HS-27A (cell line): ENCODE data around the gene PLEKHG5.
"Not testable (repeated sequence)": the region's sequence is repeated elsewhere in the genome, so short reads cannot be mapped to it uniquely, and the experiment has no call there.

Experiments used
- DNase-seq: peaks from one replicate; pipeline ENCODE4 v3.0.0-alpha.2; 2012; ENCODE audit warnings: low read depth, missing footprints

The PLEKHG5 gene

DNA sequence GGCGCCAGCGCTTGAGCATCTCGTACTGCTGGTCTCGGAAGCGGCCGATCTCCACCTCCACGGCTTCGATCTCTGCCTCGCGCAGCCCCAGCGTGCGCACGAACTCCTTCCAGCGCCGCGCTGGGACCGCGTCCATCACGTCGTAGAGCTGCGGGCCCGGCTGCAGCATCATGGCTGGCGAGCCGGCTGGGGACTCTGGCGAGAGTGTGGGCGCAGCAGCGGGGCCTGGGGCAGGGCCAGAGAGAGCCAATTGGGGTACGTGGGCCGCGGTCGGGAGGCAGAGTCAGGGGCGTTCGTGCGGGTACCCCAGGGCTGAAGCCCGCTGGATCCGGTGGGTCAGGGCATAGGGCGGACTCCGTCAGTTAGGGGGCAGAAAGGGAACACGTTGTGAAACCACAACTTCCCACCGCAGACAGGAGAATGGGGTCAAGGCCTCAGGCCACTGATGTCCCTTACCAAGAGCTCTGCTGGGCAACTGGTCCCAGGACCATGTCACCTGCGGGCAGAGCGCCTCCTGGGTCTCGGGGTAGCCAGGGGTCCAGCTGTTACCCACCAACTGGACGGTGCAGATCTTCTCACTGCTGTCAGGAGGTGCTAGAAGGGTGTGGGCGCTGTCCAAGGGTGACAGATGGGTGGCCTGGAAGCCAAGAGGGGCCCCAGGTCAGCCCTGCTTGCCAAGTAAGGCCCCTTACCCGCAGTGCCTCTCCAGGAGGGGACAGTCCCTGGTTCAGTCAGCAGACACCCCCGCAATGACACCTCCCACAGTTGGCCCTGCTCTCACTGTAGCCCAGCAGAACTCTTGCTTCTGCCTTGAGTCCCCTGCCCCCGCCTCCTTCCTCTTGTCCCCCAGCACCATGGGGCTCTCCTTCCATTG, 29.7 kb downstream of the PLEKHG5 start:
- no peak for DNase-seq

DNA sequence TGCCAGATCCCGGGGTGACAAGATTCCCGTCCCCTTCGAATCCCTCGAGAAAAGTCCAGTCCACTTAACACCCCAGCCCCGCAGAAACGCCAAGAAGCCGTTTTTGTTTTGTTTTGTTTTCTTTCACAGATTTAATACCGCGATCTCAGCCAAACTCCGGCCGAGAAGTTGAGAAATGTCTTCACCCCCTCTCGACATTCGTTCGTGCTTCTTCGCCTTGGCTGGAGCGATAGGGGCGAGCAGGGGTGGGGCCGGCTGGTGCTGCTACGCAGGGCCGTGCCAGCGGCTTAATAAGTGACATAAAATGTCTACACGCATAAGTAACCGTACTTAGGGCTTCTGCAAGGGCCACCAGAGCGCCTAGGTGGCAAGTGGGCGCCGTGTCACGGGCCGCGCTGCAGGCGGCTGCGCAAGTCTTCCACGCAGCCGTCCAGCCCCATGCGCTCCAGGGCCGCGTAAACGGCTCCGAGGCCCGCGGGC, 30.4 kb downstream of the PLEKHG5 start:
- DNase-seq, result no peak

DNA sequence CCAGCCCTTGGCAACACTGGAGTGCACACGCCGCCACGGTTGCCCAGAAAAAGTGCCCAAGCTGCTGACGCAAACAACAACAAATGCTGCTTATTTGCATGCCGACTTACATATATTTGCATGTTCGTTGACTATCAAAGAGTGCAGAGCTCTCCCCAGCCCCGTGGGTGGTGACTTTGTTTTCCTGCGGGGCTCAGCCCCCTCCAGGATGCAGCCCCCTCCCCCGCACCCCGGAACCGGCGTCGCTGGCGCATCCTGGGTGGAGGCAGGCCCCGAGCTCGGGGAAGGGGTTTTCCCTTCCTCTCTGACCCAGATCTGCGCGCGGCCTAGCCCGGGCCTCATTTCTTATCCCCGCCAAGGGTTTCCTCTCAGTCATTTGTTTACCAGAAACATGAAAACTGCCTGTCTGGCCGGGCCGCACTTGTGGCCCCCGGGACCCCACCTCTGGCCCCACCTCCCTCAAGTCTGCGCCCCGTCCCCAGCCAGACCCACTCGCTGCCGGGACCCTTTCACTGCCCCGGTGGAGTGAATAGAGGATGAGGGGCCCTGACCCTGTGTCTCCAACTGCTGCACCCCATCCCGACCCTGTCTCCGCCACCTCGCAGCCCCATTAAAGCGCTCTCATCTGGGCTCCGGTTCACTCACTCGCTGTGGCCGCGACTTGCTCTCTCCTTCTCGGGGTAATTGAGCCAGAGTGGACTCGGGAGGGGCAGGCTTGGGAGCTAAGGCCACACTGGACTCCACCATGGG, 31.0 kb downstream of the PLEKHG5 start:
- DNase-seq, result no peak

DNA sequence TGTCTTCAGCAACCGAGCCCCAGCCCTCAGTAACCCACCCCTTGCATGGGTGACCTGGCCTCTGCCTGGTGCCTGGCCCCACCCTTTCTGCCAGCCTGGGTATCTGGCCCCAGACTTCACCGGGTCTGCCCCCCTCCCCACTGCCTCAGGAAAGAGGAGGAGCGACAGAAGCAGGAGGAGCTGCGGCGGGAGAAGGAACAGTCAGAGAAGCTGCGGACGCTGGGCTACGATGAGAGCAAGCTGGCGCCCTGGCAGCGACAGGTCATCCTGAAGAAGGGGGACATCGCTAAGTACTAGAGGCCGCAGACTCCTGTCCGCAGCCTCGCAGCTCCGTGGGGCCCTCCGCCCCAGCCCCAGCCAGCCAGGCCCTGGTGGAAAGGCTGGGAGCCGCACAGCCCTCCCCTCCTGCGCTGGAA, 31.6 kb downstream of the PLEKHG5 start:
- no peak for DNase-seq

DNA sequence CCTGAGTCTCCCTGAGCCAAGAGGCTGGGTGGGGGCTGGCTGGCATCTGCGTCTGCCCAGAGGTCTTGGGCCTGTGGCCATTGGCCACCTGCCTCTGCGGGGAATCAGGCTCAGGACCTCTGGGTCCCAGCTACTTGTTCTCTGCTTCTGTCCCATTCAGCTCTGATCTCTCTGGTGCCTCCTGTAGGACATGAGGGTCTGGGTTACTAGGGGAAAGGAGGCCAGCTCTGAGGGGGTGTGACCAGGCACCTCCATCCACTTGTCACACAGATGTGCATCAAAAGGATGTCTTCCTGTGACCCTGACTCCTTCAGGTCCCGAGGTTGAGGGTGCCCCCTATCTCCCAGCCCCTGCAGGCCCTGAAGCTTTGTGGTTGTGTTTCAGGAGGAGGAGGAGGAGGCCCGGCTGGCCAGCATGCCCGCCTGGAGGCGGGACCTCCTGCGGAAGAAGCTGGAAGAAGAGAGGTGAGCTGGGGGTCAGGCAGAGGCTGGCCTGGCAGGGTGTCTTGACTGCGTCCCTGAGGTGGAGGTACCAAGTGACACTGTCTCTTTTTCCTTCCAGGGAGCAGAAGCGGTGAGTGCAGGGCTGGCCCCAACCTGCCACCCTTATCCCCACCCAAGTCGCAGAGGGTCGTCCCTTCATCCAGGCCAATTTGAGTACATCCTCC, 34.5 kb downstream of the PLEKHG5 start:
- no peak for DNase-seq

DNA sequence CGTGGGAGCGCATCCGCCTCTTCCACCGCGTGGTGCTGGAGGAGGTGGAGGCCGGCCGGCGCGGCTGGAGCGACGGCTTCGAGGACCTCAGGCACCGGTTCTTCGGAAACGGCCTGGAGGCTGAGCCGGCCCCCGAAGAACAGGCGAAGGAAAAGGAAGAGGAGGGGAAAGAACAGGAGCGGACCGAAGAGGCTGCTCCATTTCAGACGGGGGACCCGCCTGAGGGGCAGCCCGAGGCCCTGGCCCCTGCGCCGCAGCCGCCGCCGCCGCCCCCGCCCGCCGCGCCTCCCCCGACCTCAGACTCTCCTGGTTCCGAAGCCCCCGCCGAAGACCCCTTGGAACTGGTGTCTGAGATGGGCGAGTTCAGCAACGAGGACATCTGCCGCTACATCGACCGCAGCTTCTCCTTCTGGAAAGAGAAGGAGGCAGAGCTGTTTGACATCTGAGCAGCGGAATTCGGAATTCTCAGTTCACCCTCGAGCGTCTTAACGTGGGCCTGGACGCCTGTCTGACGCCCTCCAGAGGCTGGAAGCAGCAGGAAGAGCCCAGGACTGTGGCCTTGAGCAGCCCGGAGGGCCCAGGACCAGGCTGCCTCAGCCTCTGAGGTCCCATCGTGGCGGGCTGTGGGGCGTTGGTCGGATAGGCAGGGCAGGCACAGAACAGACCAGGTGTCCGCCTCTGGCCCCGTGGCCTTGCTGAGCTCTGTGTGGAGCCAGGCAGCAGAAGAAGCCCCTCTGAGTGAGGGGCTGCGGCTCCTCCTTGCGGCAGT, 35.5 kb downstream of the PLEKHG5 start:
- not testable (repeated sequence) for DNase-seq

DNA sequence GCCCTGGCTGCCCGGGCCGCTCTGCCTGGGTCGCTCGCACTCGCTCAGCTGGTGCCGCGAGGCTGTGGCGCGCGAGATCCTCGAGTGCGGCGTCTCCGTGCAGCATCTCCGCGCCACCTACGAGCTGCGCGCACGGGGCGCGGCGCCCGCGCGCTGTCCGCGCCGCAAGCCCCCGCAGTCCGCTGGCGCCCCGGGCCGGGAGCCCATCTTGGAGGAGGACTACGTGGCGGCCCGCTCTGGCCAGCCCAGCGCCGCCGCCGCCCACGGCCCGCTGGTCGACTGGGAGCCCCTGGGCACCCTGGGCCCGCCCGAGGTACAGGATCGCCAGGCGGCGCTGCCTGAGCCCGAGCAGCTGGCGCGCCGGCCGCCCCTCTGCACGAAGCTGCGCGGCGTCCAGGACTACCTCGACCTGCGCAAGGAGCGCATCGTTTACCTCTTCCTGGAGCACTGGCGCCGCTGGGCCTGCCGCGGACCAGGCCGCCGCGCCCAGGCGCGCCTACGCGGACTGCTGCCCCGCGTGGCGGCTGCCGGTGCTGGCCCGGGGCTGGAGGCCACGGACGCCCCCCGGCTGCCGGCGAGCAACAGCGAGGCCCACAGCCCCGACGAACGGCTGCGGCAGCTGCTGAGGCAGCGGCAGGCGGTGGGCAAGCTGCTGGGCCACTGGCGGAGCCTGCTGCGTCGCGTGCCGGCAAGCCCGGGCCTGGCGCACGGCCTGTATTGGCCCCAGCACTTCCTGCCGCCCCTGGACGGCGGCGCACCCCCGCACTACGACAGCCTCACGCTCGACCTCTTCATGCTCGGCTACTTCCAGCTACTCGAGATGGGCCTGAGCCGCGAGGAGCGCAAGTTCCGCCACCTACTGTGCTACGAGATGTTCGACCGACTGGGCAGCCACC, 36.4 kb downstream of the PLEKHG5 start:
- DNase-seq, result no peak

DNA sequence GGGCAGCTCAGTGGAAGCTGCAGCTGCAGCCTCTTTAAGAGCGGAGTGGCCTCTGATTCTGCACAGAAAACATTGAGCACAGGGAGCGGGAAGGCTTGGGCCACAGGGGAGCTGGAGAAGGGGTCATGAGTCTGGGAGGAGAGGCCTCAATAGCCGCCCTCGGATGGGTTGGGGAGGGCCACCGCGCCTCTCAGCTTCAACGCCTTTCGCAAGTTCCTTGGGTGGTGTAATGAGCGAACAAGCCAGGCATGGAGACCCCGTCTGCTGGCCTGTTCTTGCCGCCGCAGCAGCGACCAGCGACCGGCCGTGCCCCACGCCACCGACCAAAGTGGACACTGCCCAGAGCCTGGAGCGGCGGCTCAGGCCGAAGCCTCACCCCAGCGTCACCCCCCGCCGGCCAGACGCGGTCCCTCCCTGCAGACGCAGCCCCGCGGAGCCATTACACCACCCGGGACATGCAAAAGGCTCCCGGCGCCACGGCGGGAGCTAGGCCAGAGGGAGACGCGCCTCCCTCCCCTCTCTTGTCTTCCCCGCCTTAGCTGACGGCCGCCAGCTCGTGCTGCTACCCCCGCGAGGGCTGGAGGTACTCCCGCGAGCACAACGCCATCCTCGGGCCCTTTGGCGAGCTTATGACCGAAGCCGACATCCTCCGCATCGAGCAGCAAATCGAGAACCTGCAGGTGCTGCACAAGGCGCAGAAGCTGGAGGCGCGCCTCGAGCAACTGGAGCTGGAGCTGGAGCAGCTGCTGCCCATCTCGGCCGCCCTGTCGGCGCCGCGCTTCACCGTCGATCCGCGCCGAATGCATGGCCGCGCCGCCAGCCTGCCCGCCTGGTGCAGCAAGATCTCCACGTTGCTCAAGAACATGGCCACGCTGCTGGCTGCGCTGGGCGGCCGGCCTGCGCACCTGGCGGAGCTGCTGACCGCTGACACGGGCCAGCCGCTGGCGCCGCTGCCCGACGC, 37.3 kb downstream of the PLEKHG5 start:
- not testable (repeated sequence) for DNase-seq

DNA sequence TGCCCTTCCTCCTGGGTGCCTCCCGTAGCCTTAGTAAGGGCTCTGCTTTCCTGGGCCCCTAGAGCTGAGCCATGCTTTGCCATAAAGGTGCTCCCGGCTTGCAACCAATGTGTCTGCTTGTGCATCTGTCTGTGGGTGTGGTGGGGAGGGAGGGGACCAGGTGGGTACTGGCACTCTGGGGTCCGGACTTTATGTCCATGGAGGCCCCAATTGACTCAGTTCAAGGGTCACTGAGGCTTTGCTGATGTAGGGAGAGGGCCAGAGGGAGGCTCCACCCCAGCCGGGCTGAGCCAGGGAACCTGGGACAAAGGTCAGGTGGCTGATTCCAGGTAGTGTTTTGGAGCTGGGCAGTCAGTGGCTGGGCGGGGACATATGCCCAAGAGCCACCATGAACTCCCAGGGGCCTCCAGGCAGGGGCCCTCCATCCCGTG, 40.5 kb downstream of the PLEKHG5 start:
- no peak for DNase-seq

DNA sequence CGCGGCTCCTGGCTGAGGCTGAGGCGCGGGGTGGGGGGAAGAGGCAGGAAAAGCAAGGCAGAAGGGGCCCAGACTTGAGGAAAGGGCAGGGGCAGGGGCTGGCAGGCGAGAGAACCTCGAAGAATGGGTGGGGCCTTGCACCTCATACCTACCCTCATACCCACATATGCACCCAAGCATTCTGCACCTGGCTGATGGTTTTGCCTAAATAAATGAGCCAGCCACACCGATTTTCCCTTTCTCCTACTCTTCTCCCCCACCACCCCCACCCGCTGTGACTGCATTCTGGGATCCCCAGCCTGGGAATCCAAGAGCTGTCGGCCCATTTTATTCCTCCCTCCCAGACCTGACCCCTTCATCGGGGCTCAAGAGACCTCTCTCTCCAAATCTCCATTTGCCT, 41.0 kb downstream of the PLEKHG5 start:
- not testable (repeated sequence) for DNase-seq

DNA sequence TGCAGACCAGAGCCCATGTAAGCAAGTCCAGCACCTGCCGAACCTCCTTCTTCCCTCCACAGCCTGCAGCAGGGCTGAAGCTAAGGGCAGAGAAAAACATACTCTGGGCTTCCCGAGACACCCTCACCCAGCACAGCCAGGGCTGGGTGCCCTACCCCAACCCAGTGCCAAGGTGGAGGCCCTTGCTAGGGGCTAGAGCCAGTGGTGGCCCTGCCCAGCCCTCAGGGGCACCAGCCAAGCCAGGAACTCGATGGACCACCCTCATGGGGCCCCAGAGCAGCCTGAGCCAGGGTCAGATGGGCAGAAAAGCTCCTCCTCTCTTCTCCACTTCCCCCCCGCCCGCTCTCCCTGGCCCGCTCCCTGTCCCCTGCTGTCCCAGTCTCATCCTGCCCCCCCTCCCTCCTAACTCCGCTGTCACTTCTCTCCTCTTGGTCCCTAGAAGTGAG, 41.4 kb downstream of the PLEKHG5 start:
- DNase-seq, result no peak

DNA sequence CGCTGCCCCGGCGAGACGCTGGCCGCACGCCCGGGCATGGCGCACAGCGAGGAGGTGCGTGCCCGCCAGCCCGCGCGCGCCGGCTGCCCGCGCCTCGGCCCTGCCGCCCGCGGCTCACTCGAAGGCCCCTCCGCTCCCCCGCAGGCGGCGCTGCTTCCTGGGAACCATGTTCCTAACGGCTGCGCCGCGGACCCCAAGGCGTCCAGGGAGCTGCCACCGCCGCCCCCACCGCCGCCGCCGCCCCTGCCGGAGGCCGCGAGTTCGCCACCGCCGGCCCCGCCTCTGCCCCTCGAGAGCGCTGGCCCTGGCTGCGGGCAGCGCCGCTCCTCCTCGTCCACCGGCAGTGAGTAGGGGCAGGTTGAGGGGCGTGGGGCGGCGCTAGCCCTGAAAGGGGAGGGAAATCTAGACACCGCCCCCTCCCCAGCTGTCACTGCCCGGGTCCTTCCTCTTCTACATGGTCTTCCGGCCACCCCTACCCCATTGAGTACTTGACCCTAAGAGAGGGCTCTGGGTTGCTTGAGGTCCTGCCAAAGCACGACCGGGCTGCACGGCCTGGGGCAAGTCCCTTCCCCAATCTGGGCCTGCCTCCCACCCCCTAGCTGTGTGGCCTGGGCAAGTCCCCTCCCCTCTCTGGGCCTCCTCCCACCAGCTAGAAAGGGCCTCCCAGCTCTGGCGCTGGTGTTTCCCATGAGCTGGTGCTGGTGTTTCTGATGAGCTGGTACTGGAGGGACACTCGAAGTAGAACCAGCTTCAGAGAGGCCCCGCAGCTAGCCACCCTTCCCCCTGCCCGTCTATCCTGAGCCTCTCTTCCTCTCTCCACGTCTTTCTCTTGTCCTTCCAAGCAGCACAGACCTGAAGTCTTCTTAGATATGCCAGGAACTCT, 42.5 kb downstream of the PLEKHG5 start:
- no peak for DNase-seq

DNA sequence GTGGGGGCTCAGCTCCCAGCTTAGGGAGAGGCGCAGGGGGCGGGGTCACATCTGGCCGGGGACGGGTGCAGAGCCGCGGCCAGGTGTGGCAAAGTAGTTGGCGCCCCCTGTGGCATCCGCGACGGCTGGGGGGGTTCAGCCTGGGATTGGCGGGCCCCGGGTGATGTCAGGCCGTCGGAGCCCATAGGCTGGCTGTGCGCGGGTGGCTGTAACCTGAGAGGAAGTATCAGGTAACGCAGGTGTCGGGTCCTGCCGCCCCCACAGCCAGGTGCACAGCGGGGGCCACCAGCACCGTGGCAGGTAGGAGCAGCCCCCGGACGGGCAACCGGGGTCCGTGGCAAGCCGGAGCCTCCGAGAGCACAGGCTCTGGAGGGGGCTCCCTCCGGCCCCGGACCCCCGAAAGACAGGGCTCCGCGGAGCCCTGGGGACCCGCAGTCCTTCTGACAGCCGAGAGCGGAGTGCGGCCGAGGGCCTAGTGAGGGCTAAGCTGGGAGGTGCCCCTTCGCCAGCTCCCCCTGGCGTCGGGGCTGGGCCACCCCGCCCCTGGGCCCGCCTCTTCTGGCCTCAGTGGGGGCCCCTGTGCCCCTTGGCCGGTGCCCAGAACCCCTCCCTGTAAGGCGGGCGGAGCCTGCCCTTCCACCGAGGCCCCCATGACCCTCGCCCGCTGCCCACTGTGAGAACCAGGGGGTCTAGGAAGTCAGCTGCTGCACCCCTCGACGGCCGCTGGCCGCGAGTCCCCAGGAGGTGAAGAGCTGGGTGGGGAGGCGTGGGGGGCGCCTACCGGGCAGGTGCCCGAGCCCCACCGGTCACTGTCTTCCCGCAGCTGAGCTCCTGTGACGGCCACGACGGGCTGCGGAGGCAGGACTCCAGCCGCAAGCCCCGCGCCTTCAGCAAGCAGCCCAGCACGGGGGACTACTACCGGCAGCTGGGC, 43.4 kb downstream of the PLEKHG5 start:
- DNase-seq, result no peak

DNA sequence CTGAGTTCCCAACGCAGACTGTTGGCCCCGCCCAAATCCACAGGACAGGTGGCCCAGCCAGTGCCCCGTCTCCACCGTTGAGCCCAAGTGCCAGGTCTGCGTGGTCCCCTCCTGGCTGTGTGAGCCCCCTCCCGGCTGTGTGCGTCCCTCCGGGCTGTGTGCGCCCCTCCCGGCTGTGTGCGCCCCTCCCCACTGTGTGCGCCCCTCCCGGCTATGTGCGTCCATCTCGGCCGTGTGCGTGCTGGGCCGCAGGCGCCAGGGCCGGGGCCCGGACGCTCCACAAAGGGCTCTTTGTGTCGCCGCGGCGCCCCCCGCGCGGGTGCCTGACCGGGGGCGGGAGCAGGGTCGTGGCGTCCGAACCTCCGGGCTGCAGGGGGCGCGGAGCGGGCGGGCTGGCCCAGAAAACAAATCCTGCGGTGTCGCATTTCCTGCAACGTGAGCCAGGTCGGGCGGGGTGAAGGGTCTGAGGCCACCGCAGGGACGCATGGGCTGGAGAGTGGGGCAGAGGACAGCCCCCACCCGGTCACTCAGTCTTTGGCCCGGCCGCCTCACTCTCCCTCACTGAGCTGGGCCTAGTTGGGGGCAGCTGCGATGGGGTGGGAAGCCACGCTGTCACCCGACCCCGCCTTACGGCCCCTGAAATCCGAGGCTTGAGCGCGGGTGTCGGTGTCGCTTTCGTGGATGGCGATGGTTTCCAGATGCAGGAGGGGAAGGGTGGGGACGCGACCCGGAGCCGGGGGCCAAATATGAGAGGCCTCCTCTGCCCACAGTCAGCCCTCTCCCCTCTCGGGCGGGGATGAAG, 44.2 kb downstream of the PLEKHG5 start:
- no peak for DNase-seq

DNA sequence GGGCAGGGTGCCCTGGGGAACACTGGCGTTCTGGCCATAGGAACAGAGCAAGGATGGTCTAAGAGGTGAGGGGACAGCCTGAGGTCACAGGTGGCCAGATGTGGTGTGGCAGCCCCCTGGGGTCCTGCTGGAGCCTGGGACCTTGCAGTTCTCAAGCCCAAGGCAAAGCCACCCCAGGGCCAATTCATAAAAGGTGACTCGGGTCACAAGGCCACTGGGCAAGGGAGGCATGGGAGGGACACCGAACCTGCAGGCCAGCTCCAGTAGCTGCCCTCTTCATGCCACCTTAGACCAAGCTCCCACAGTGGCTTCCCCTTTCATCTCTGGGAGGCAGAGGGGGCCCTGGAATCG, 44.8 kb downstream of the PLEKHG5 start:
- no peak for DNase-seq

DNA sequence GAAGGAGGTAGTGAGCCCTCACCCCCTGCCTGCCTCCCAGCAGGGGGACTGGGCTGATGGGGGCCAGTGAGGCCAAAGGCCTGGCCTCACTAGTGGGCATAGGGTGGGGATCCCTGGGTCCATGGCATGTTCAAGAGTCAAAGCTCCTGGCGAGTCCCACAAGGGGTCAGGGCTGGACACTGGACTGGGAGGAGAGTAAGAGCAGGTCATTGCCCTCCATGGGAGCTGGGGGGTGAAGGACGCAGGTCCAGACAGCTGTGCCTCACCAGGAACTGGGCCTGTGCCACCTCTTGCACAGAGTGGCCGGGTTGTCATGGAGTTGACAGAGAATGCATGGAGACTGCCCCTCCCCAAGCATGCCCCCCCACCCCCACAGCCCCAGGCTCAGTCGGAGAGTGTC, 45.5 kb downstream of the PLEKHG5 start:
- DNase-seq, result not testable (repeated sequence)
